GM10248 (cell line): ENCODE measurements around the gene CCDC40.

Experiments used
- CTCF ChIA-PET: fragments of 300-600 bp; sonication (Branson Sonifier 250); formaldehyde crosslinking; extraction: SDS; loops from one replicate; lab custom pipeline; 2021; ENCODE audit warnings: antibody characterized with exemption; lab: Yijun Ruan, JAX
- POLR2A ChIA-PET: fragments of 350-650 bp; sonication (Branson Sonifier 250); formaldehyde crosslinking; extraction: SDS; loops from one replicate; lab custom pipeline; 2020; ENCODE audit warnings: antibody characterized with exemption; lab: Yijun Ruan, JAX
- DNase-seq: peaks from one replicate; pipeline ENCODE4 v3.0.0; 2012; ENCODE audit errors: extremely low spot score
- CTCF ChIP-seq: IDR thresholded peaks from 2 replicates; pipeline ENCODE4 v1.5.1; 2012; ENCODE audit warnings: mild to moderate bottlenecking, low read depth; ENCODE audit errors: extremely low read depth, missing control alignments, control extremely low read depth

The CCDC40 gene

GRCh38 chr17:80026359-80027042 is 9.9 kb upstream of the CCDC40 start:
- CTCF ChIA-PET: interaction anchor here (1.2 kb wide), 1 partner anchor 18 kb away, joined by 4 read pairs; no protein-coding TSS in a partner anchor
- TF ChIP-seq CTCF: no peak
- POLR2A ChIA-PET: no interaction called here
- DNase-seq: no peak

- ChIA-PET CTCF (interaction anchor here (1.0 to 1.2 kb wide), 2 partner anchors 19 to 22 kb away, joined by 3 to 4 read pairs; no protein-coding TSS in a partner anchor), POLR2A (no interaction called here)
- no peak for TF ChIP-seq CTCF
- DNase-seq: no peak
These were observed 9.4 kb upstream of the CCDC40 start for GRCh38 chr17:80027043-80027435.

- POLR2A ChIA-PET: no interaction called here
- no peak for TF ChIP-seq CTCF
- no peak for DNase-seq
- CTCF ChIA-PET: interaction anchor here (0.7 to 1.0 kb wide), 2 partner anchors 20 to 23 kb away, joined by 3 read pairs; no protein-coding TSS in a partner anchor
These were observed 8.4 kb upstream of the CCDC40 start for GRCh38 chr17:80028030-80028429.

- CTCF ChIA-PET: interaction anchor here (1.1 kb wide), 1 partner anchor 194 kb away, joined by 3 read pairs; no protein-coding TSS in a partner anchor
- POLR2A ChIA-PET: no interaction called here
- DNase-seq: no peak
- TF ChIP-seq CTCF: no peak
These were observed 7.0 kb upstream of the CCDC40 start for GRCh38 chr17:80029258-80029974.

GRCh38 chr17:80030730-80031410 is 5.6 kb upstream of the CCDC40 start:
- no peak for DNase-seq
- CTCF ChIA-PET: interaction anchor here (1.1 kb wide), 2 partner anchors 22 to 196 kb away, joined by 3 to 4 read pairs; no protein-coding TSS in a partner anchor
- TF ChIP-seq CTCF: no peak
- POLR2A ChIA-PET: no interaction called here
